Naive thymus-derived CD4-positive, alpha-beta T cell (primary cell): ENCODE measurements around the gene DECR2. TPM values are rescaled to one million over a fixed set of nuclear protein-coding genes. Genes with fewer than 3 reads are reported as not detected.

ENCODE experiments used
- ATAC-seq: fragments of 150-1000 bp; cut with Tn5 transposase; 2 replicates; pipeline ENCODE4 v1.10.0; 2021; ENCODE audit warnings: mild to moderate bottlenecking, moderate library complexity
- CTCF ChIA-PET: fragments of 350-600 bp; sonication (Branson Sonifier 250); formaldehyde crosslinking; loops from one replicate; lab custom pipeline; 2021; ENCODE audit warnings: antibody characterized with exemption; lab: Charles Lee
- POLR2A ChIA-PET: fragments of 350-600 bp; sonication (Branson Sonifier 250); formaldehyde crosslinking; loops from one replicate; lab custom pipeline; 2021; ENCODE audit warnings: antibody characterized with exemption, inconsistent platforms; lab: Charles Lee
- DNase-seq, 9 donors: peaks; one replicate each; pipeline versions ENCODE4 v3.0.0 to v3.0.0-alpha.2; 2020 to 2022; ENCODE audit warnings: mixed read lengths in 1 of 9
- H3K27ac ChIP-seq: one replicate; pipeline ENCODE4 v1.7.0; 2013; ENCODE audit warnings: mild to moderate bottlenecking, low read depth, low read length, moderate library complexity
- H3K27me3 ChIP-seq, 2 donors: one replicate each; pipeline ENCODE4 v1.7.0; 2013; ENCODE audit warnings: low read length in 2 of 2, mild to moderate bottlenecking in 2 of 2, moderate library complexity in 2 of 2; ENCODE audit not compliant: control insufficient read depth in 2 of 2, insufficient read depth in 2 of 2
- H3K36me3 ChIP-seq, 3 experiments: 1 replicate in 2 of 3; 2 replicates in 1 of 3; pipeline ENCODE4 v1.7.0; 2013; ENCODE audit warnings: low read length in 3 of 3, mild to moderate bottlenecking in 3 of 3, moderate library complexity in 1 of 3; ENCODE audit not compliant: insufficient read depth in 3 of 3, control insufficient read depth in 2 of 3
- H3K4me1 ChIP-seq, 2 donors: one replicate each; pipeline ENCODE4 v1.7.0; 2013; ENCODE audit warnings: low read length in 2 of 2, mild to moderate bottlenecking in 2 of 2, moderate library complexity in 1 of 2; ENCODE audit not compliant: control insufficient read depth in 2 of 2, insufficient read depth in 2 of 2
- H3K4me3 ChIP-seq: 2 replicates; pipeline ENCODE4 v1.7.0; 2013; ENCODE audit warnings: mild to moderate bottlenecking, low read length
- H3K9me3 ChIP-seq, 3 experiments: 1 replicate in 2 of 3; 2 replicates in 1 of 3; pipeline ENCODE4 v1.7.0; 2013; ENCODE audit warnings: low read length in 3 of 3; ENCODE audit not compliant: control insufficient read depth in 2 of 3
- H3K27ac Mint-ChIP-seq, 9 donors: one replicate each; pipeline ENCODE4 v1.8.0; 2020 to 2022; ENCODE audit warnings: mixed read lengths in 9 of 9, mild to moderate bottlenecking in 8 of 9, moderate library complexity in 5 of 9, inconsistent platforms in 2 of 9
- H3K27me3 Mint-ChIP-seq, 5 donors: one replicate each; pipeline ENCODE4 v1.8.0; 2021 to 2022; ENCODE audit warnings: mixed read lengths in 5 of 5, mild to moderate bottlenecking in 1 of 5
- H3K36me3 Mint-ChIP-seq, 5 donors: one replicate each; pipeline ENCODE4 v1.8.0; 2020 to 2022; ENCODE audit warnings: mixed read lengths in 5 of 5, mild to moderate bottlenecking in 3 of 5, inconsistent platforms in 1 of 5
- H3K4me1 Mint-ChIP-seq, 7 donors: one replicate each; pipeline ENCODE4 v1.8.0; 2020 to 2022; ENCODE audit warnings: mixed read lengths in 7 of 7, mild to moderate bottlenecking in 3 of 7, inconsistent platforms in 1 of 7
- H3K4me3 Mint-ChIP-seq, 10 donors: one replicate each; pipeline ENCODE4 v1.8.0; 2020 to 2022; ENCODE audit warnings: mild to moderate bottlenecking in 10 of 10, mixed read lengths in 10 of 10, moderate library complexity in 6 of 10, inconsistent platforms in 2 of 10
- H3K9me3 Mint-ChIP-seq, 11 donors: one replicate each; pipeline ENCODE4 v1.8.0; 2020 to 2022; ENCODE audit warnings: mixed read lengths in 11 of 11, mild to moderate bottlenecking in 4 of 11, inconsistent platforms in 1 of 11, moderate library complexity in 1 of 11
- intact Hi-C, 2 donors: fragments of 100-400 bp; cut with micrococcal nuclease; formaldehyde crosslinking; loops; one replicate each; pipeline ENCODE4 v1.15.1; 2023
- polyA plus RNA-seq, 2 donors: library from polyadenylated mRNA; unstranded; fragments of 300-500 nt; fragmentation: Illumina TruSeq; gene quantifications; one replicate each; pipeline ENCODE4 v1.2.3, GENCODE V29; 2021
- total RNA-seq, 6 experiments: library from RNA in 5 of 6; stranded (reverse) in 5 of 6; gene quantifications; 1 replicate in 5 of 6; 2 replicates in 1 of 6; pipeline ENCODE4 v1.2.3 and lab custom pipeline; 2021 to 2026

DECR2 gene
- total and polyA plus RNA-seq, 7 experiments from 2014 or later = 7.8 to 13.8 (median 8.5) TPM

- Mint-ChIP-seq H3K36me3 (peaks cover 0 to 6% (median 4%) of the 10 kb centered on the region in 5 donors), H3K27me3 (no peaks in the 10 kb centered on the region), H3K4me1 (peaks cover 17 to 41% (median 31%) of the 10 kb centered on the region in 7 donors), H3K27ac (peak overlapping the region in 8 of 9 donors; percentile 87 to 95 (median 92)), H3K9me3 (no peaks in the 10 kb centered on the region), H3K4me3 (peak overlapping the region; percentile 23 to 86 (median 78))
- intact Hi-C loops = loop anchor here (5.0 to 10.0 kb wide), 2 partner anchors 48 to 50 kb away; partner anchors contain the start of gene DECR2 (in 1 of the 2)
- ATAC-seq (no peak), DNase-seq (peak in 3 of 9 donors; percentile 51 to 61 (median 54))
- peaks cover 37 to 52% of the 10 kb centered on the region in 2 donors for H3K4me1 ChIP-seq
- H3K4me3 ChIP-seq = peak overlapping the region; percentile 44
- ChIA-PET CTCF (interaction anchor here (0.5 to 0.9 kb wide), 2 partner anchors 114 to 120 kb away, joined by 3 read pairs; no protein-coding TSS in a partner anchor), POLR2A (interaction anchor here (0.5 to 2.2 kb wide), 10 partner anchors 11 to 258 kb away, joined by 3 to 10 read pairs (median 4); partner anchors contain the start of genes FAM234A and LUC7L)
- peak overlapping the region; percentile 55 for H3K27ac ChIP-seq
- no peaks in the 10 kb centered on the region for H3K27me3 ChIP-seq
- H3K9me3 ChIP-seq = no peaks in the 10 kb centered on the region
- no peaks in the 10 kb centered on the region for H3K36me3 ChIP-seq
These were observed 46.7 kb upstream of the DECR2 start for GRCh38 chr16:354971-355461.

- POLR2A ChIA-PET = interaction anchor here (1.1 to 2.2 kb wide), 2 partner anchors 9 to 304 kb away, joined by 3 to 7 read pairs; partner anchors contain the start of genes POLR3K and SNRNP25
- no peak overlapping the region for H3K4me3 Mint-ChIP-seq
- Histone ChIP-seq H3K9me3 (no peaks in the 10 kb centered on the region), H3K4me3 (no peak overlapping the region), H3K27me3 (no peaks in the 10 kb centered on the region), H3K4me1 (peaks cover 27 to 39% of the 10 kb centered on the region in 2 donors), H3K27ac (no peak overlapping the region), H3K36me3 (no peaks in the 10 kb centered on the region)
- ATAC-seq = no peak
- no peaks in the 10 kb centered on the region for H3K36me3 Mint-ChIP-seq
- intact Hi-C loops = loop anchor here in 1 of 2 donors (10.0 kb wide), 1 partner anchor 48 kb away; the partner anchor contains the start of gene DECR2
- peak overlapping the region in 3 of 9 donors; percentile 36 to 93 (median 43) for H3K27ac Mint-ChIP-seq
- CTCF ChIA-PET = interaction anchor here (0.7 to 1.3 kb wide), 2 partner anchors 9 to 250 kb away, joined by 3 to 6 read pairs; no protein-coding TSS in a partner anchor
- H3K9me3 Mint-ChIP-seq = no peaks in the 10 kb centered on the region
- H3K4me1 Mint-ChIP-seq = peaks cover 7 to 30% (median 20%) of the 10 kb centered on the region in 7 donors
- DNase-seq = no peak
- no peaks in the 10 kb centered on the region for H3K27me3 Mint-ChIP-seq
These were observed 44.9 kb upstream of the DECR2 start for GRCh38 chr16:356741-357140.

- H3K4me1 ChIP-seq = peaks cover 19 to 26% of the 10 kb centered on the region in 2 donors
- H3K27ac Mint-ChIP-seq = no peak overlapping the region
- no peaks in the 10 kb centered on the region for H3K9me3 ChIP-seq
- no peaks in the 10 kb centered on the region for H3K36me3 Mint-ChIP-seq
- peaks cover 5 to 31% (median 18%) of the 10 kb centered on the region in 7 donors for H3K4me1 Mint-ChIP-seq
- H3K4me3 Mint-ChIP-seq = no peak overlapping the region
- POLR2A ChIA-PET = no interaction called here
- intact Hi-C loops = loop anchor here in 1 of 2 donors (10.0 kb wide), 1 partner anchor 46 kb away; the partner anchor contains the start of gene DECR2
- no peaks in the 10 kb centered on the region for H3K27me3 ChIP-seq
- no peaks in the 10 kb centered on the region for H3K9me3 Mint-ChIP-seq
- CTCF ChIA-PET = no interaction called here
- DNase-seq (no peak), ATAC-seq (no peak)
- no peak overlapping the region for H3K4me3 ChIP-seq
- peaks cover 0 to 4% (median 0%) of the 10 kb centered on the region in 5 donors for H3K27me3 Mint-ChIP-seq
- H3K36me3 ChIP-seq = no peaks in the 10 kb centered on the region
- H3K27ac ChIP-seq = no peak overlapping the region
These were observed 42.5 kb upstream of the DECR2 start for GRCh38 chr16:359067-359763.

- no peaks in the 10 kb centered on the region for H3K9me3 Mint-ChIP-seq
- ChIA-PET CTCF (interaction anchor here (0.8 to 0.9 kb wide), 2 partner anchors 19 to 281 kb away, joined by 3 to 8 read pairs; no protein-coding TSS in a partner anchor), POLR2A (no interaction called here)
- no peak for ATAC-seq
- H3K4me3 ChIP-seq = no peak overlapping the region
- intact Hi-C loops = loop anchor here in 1 of 2 donors (10.0 kb wide), 1 partner anchor 45 kb away; the partner anchor contains the start of gene DECR2
- H3K27ac Mint-ChIP-seq = no peak overlapping the region
- no peak overlapping the region for H3K4me3 Mint-ChIP-seq
- peaks cover 0 to 4% (median 0%) of the 10 kb centered on the region in 5 donors for H3K27me3 Mint-ChIP-seq
- DNase-seq = no peak
- H3K9me3 ChIP-seq = no peaks in the 10 kb centered on the region
- no peaks in the 10 kb centered on the region for H3K27me3 ChIP-seq
- no peaks in the 10 kb centered on the region for H3K36me3 Mint-ChIP-seq
- H3K27ac ChIP-seq = no peak overlapping the region
- H3K4me1 ChIP-seq = peaks cover 10 to 17% of the 10 kb centered on the region in 2 donors
- H3K4me1 Mint-ChIP-seq = peaks cover 3 to 24% (median 12%) of the 10 kb centered on the region in 7 donors
- H3K36me3 ChIP-seq = no peaks in the 10 kb centered on the region
These were observed 41.6 kb upstream of the DECR2 start for GRCh38 chr16:359871-360697.

GRCh38 chr16:360698-361336, 40.9 kb upstream of the DECR2 start:
- no peaks in the 10 kb centered on the region for H3K9me3 Mint-ChIP-seq
- H3K27ac Mint-ChIP-seq = peak overlapping the region in 1 of 9 donors; percentile 62
- H3K4me1 ChIP-seq = peaks cover 5 to 10% of the 10 kb centered on the region in 2 donors
- ChIA-PET CTCF (interaction anchor here (0.8 to 2.5 kb wide), 5 partner anchors 19 to 295 kb away, joined by 3 to 35 read pairs (median 10); no protein-coding TSS in a partner anchor), POLR2A (interaction anchor here (1.5 to 2.2 kb wide), 2 partner anchors 20 to 254 kb away, joined by 3 to 10 read pairs; no protein-coding TSS in a partner anchor)
- DNase-seq (no peak), ATAC-seq (no peak)
- H3K4me1 Mint-ChIP-seq = peaks cover 0 to 17% (median 6%) of the 10 kb centered on the region in 7 donors
- no peaks in the 10 kb centered on the region for H3K36me3 ChIP-seq
- H3K36me3 Mint-ChIP-seq = no peaks in the 10 kb centered on the region
- no peaks in the 10 kb centered on the region for H3K9me3 ChIP-seq
- intact Hi-C loops = no loop called here
- H3K27ac ChIP-seq = no peak overlapping the region
- H3K4me3 Mint-ChIP-seq = no peak overlapping the region
- H3K27me3 ChIP-seq = no peaks in the 10 kb centered on the region
- H3K27me3 Mint-ChIP-seq = peaks cover 0 to 4% (median 0%) of the 10 kb centered on the region in 5 donors
- no peak overlapping the region for H3K4me3 ChIP-seq
